ENCODE measurements around the gene CCNE1. TPM values are rescaled to one million over a fixed set of nuclear protein-coding genes. Genes with fewer than 3 reads are reported as not detected.

Gene CCNE1
- polyA plus RNA-seq, 3 donors = 1.7 TPM; not detected in 2

GRCh38 chr19:29810504-29810871 is 1.3 kb upstream of the CCNE1 start:
- Histone ChIP-seq H3K4me2 (replicated peaks; ENCODE audit: extremely low read depth, low read length, poor library complexity, severe bottlenecking) (peak overlapping the region; percentile 84), H3K9ac (ENCODE audit: insufficient read depth, low read length, poor library complexity, severe bottlenecking) (no peak overlapping the region), H3K27ac (ENCODE audit: low read depth in 1 of 2, low read length in 2 of 2) (peak overlapping the region in 1 of 2 donors; percentile 29), H3K4me1 (ENCODE audit: control insufficient read depth in 1 of 2, insufficient read depth in 2 of 2, low read length in 2 of 2) (peaks cover 8 to 16% of the 10 kb centered on the region in 2 donors), H3K36me3 (replicated peaks in 1 of 2; ENCODE audit: control insufficient read depth in 1 of 2, insufficient read depth in 2 of 2, low read length in 2 of 2) (no peaks in the 10 kb centered on the region), H3K9me3 (replicated peaks in 1 of 2; ENCODE audit: control insufficient read depth in 1 of 2, insufficient read depth in 1 of 2, low read length in 2 of 2) (no peaks in the 10 kb centered on the region), H4K20me1 (ENCODE audit: insufficient read depth, low read length) (no peaks in the 10 kb centered on the region), H3K79me2 (ENCODE audit: insufficient read depth, low read length) (no peaks in the 10 kb centered on the region), H3K27me3 (ENCODE audit: control insufficient read depth in 2 of 2, insufficient read depth in 2 of 2, low read length in 2 of 2) (no peaks in the 10 kb centered on the region), H3K4me3 (replicated peaks in 1 of 3; ENCODE audit: low read depth in 2 of 3, low read length in 3 of 3) (no peak overlapping the region), H2AFZ (ENCODE audit: insufficient read depth, low read depth, low read length, poor library complexity, severe bottlenecking) (peak overlapping the region; percentile 83)
- Mint-ChIP-seq H3K27me3 (ENCODE audit: low read depth in 3 of 3) (peaks cover 3 to 7% (median 5%) of the 10 kb centered on the region in 3 donors), H3K4me1 (peaks cover 11% of the 10 kb centered on the region), H3K9me3 (peaks cover 0 to 2% (median 0%) of the 10 kb centered on the region in 7 donors), H3K36me3 (peaks cover 0 to 2% of the 10 kb centered on the region in 2 donors), H3K27ac (peak overlapping the region in 5 of 7 donors; percentile 11 to 74 (median 53)), H3K4me3 (peak overlapping the region; percentile 71 to 77)
- whole genome bisulfite sequencing (ENCODE audit: insufficient coverage) = 100% methylated on average over 1 of the region's 4 CpGs
- intact Hi-C loops (cut with micrococcal nuclease) = loop anchor here in 1 of 2 donors (2.0 to 10.0 kb wide), 2 partner anchors 34 to 134 kb away; partner anchors contain the start of gene URI1
- no peak for DNase-seq
- TF ChIP-seq, protein P1, sequence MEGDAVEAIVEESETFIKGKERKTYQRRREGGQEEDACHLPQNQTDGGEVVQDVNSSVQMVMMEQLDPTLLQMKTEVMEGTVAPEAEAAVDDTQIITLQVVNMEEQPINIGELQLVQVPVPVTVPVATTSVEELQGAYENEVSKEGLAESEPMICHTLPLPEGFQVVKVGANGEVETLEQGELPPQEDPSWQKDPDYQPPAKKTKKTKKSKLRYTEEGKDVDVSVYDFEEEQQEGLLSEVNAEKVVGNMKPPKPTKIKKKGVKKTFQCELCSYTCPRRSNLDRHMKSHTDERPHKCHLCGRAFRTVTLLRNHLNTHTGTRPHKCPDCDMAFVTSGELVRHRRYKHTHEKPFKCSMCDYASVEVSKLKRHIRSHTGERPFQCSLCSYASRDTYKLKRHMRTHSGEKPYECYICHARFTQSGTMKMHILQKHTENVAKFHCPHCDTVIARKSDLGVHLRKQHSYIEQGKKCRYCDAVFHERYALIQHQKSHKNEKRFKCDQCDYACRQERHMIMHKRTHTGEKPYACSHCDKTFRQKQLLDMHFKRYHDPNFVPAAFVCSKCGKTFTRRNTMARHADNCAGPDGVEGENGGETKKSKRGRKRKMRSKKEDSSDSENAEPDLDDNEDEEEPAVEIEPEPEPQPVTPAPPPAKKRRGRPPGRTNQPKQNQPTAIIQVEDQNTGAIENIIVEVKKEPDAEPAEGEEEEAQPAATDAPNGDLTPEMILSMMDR (IDR thresholded peaks at IDR 0.05) = no peak

- H2AFZ ChIP-seq (ENCODE audit: insufficient read depth, low read depth, low read length, poor library complexity, severe bottlenecking) = peak overlapping the region; percentile 71
- peaks cover 0 to 2% (median 0%) of the 10 kb centered on the region in 7 donors for H3K9me3 Mint-ChIP-seq
- peak overlapping the region; percentile 32 for H3K9ac ChIP-seq (ENCODE audit: insufficient read depth, low read length, poor library complexity, severe bottlenecking)
- TF ChIP-seq, protein P1 (IDR thresholded peaks at IDR 0.05) = no peak
- no peaks in the 10 kb centered on the region for H3K36me3 ChIP-seq (replicated peaks in 1 of 2; ENCODE audit: control insufficient read depth in 1 of 2, insufficient read depth in 2 of 2, low read length in 2 of 2)
- H3K27me3 Mint-ChIP-seq (ENCODE audit: low read depth in 3 of 3) = peaks cover 3 to 7% (median 4%) of the 10 kb centered on the region in 3 donors
- peak overlapping the region in 2 of 3 experiments; percentile 19 to 71 for H3K4me3 ChIP-seq (replicated peaks in 1 of 3; ENCODE audit: low read depth in 2 of 3, low read length in 3 of 3)
- H3K9me3 ChIP-seq (replicated peaks in 1 of 2; ENCODE audit: control insufficient read depth in 1 of 2, insufficient read depth in 1 of 2, low read length in 2 of 2) = no peaks in the 10 kb centered on the region
- H3K36me3 Mint-ChIP-seq = peaks cover 3 to 6% of the 10 kb centered on the region in 2 donors
- H3K27ac ChIP-seq (ENCODE audit: low read depth in 1 of 2, low read length in 2 of 2) = no peak overlapping the region
- no peaks in the 10 kb centered on the region for H3K27me3 ChIP-seq (ENCODE audit: control insufficient read depth in 2 of 2, insufficient read depth in 2 of 2, low read length in 2 of 2)
- peak overlapping the region in 3 of 7 donors; percentile 45 to 83 (median 64) for H3K27ac Mint-ChIP-seq
- peak overlapping the region; percentile 82 to 84 for H3K4me3 Mint-ChIP-seq
- no peaks in the 10 kb centered on the region for H4K20me1 ChIP-seq (ENCODE audit: insufficient read depth, low read length)
- intact Hi-C loops (cut with micrococcal nuclease) = loop anchor here (2.0 to 10.0 kb wide), 2 partner anchors 129 to 133 kb away; partner anchors contain the start of gene URI1 (in 1 of the 2)
- under 1% methylated on average over 73 of the region's 104 CpGs for WGBS (ENCODE audit: insufficient coverage)
- peaks cover 11% of the 10 kb centered on the region for H3K4me1 Mint-ChIP-seq
- peaks cover 8 to 16% of the 10 kb centered on the region in 2 donors for H3K4me1 ChIP-seq (ENCODE audit: control insufficient read depth in 1 of 2, insufficient read depth in 2 of 2, low read length in 2 of 2)
- H3K4me2 ChIP-seq (replicated peaks; ENCODE audit: extremely low read depth, low read length, poor library complexity, severe bottlenecking) = peak overlapping the region; percentile 86
- no peaks in the 10 kb centered on the region for H3K79me2 ChIP-seq (ENCODE audit: insufficient read depth, low read length)
- DNase-seq = no peak
Measured at GRCh38 chr19:29812080-29812880, 489 bp downstream of the CCNE1 start.
